OCI-LY3 (cell line): ENCODE data around the gene TRAF4.

ENCODE experiments used
- H2AFZ ChIP-seq: fragments of 200-600, 300-600 bp; shearing (Covaris generic); 2 replicates; pipeline ENCODE4 v1.6.0; 2014; ENCODE audit warnings: antibody characterized with exemption, low read depth, low read length
- H3K27ac ChIP-seq: fragments of 200-600, 300-600 bp; sonication (generic); 2 replicates; pipeline ENCODE4 v1.5.1; 2014; ENCODE audit warnings: mild to moderate bottlenecking, low read length, moderate library complexity, mixed read lengths
- H3K27me3 ChIP-seq: fragments of 200-600, 300-600 bp; sonication (generic); 2 replicates; pipeline ENCODE4 v1.6.1; 2014; ENCODE audit warnings: low read depth, low read length, mixed read lengths
- H3K36me3 ChIP-seq: fragments of 200-600, 300-600 bp; sonication (generic); replicated peaks from 2 replicates; pipeline ENCODE3; 2014; ENCODE audit warnings: low read depth, low read length, mixed read lengths
- H3K4me1 ChIP-seq: fragments of 300-600, 200-600 bp; sonication (generic); 2 replicates; pipeline ENCODE4 v1.6.1; 2014; ENCODE audit warnings: low read length, mixed read lengths
- H3K4me2 ChIP-seq: fragments of 200-600, 300-600 bp; sonication (generic); 2 replicates; pipeline ENCODE4 v1.6.1; 2014; ENCODE audit warnings: low read length, mixed read lengths
- H3K4me3 ChIP-seq: fragments of 300-600, 200-600 bp; sonication (generic); 2 replicates; pipeline ENCODE4 v1.5.1; 2014; ENCODE audit warnings: antibody characterized with exemption, mild to moderate bottlenecking, low read length, moderate library complexity
- H3K79me2 ChIP-seq: fragments of 300-600, 200-600 bp; shearing (Covaris generic); 2 replicates; pipeline ENCODE4 v1.6.1; 2014; ENCODE audit warnings: mild to moderate bottlenecking, low read length, mixed read lengths
- H3K9ac ChIP-seq: fragments of 300-600, 200-600 bp; shearing (Covaris generic); 2 replicates; pipeline ENCODE4 v1.6.0; 2014; ENCODE audit warnings: mild to moderate bottlenecking, low read length, moderate library complexity
- H3K9me3 ChIP-seq: fragments of 200-600, 300-600 bp; shearing (Covaris generic); 2 replicates; pipeline ENCODE4 v1.6.1; 2014; ENCODE audit warnings: low read length, mixed read lengths; ENCODE audit not compliant: insufficient read depth
- H4K20me1 ChIP-seq: fragments of 200-600, 300-600 bp; sonication (generic); 2 replicates; pipeline ENCODE4 v1.6.1; 2016; ENCODE audit warnings: low read length, mixed read lengths; ENCODE audit not compliant: insufficient read depth
- CTCF ChIP-seq: fragments of 200-600, 300-600 bp; sonication (generic); IDR thresholded peaks from 2 replicates; pipeline ENCODE4 v1.5.1; 2014; ENCODE audit warnings: antibody characterized with exemption, low read length, low read depth
- EZH2phosphoT487 ChIP-seq: fragments of 200-600 bp; shearing (Covaris generic); IDR thresholded peaks from 2 replicates; pipeline ENCODE4 v1.6.1; 2018; ENCODE audit warnings: antibody characterized with exemption, mixed run types, low read depth

The TRAF4 gene

DNA sequence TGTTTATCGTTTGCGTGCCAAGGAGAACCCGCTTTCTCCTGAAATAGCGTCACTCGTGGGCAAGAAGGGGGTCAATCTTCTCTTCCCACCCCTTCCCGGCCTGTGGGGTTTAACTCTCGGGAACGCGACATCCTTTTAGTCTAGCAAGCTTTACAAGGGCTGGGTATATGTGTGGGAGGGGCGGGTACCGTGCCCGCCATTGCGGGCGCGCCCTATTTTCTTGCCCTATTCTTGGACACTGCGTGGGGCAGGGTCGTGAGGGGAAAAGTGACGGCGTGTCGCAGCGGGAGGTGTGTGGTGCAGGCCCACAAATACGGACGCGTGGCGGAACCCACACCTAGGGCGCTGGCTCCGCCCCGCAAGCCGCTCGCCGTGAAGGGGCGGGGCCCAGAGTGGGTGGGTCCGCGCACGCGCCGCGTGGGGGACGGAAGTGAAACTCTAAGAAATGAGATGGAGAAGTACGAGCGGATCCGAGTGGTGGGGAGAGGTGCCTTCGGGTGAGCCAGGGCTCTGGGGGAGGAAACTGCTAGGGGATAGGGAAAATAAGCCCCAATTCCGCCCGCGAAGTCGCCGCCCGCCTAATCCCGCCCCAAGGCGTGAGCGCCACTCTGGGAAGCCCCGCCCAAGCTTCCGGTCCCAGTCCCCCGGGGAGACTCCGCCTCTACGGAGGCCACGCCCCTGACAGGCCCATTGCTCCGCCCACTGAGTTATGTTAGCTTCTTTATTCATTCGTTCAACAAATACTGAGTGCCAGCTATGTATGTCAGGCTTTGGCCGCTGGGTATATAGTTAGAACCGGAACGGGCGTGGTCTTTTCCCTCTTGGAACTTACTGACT lies 15.2 kb upstream of the TRAF4 start, which contains the start of gene NEK8:
NEK8 (plus strand) TSS at position 425 of the 837 bp plus-strand sequence; CDS start at position 451, 26 bp downstream.
- Histone ChIP-seq H3K27ac (peak within 1 kb of the TSS; percentile 100), H3K9ac (peak within 1 kb of the TSS; percentile 100), H3K4me1 (peaks cover 47% of the 10 kb centered on the region), H4K20me1 (peaks cover 11% of the 10 kb centered on the region), H3K79me2 (peaks cover 27% of the 10 kb centered on the region), H3K36me3 (peaks cover 14% of the 10 kb centered on the region), H3K27me3 (no peaks in the 10 kb centered on the region), H3K9me3 (no peaks in the 10 kb centered on the region), H3K4me2 (peak within 1 kb of the TSS; percentile 100), H2AFZ (no peak within 1 kb of the TSS), H3K4me3 (peak within 1 kb of the TSS; percentile 93)
- TF ChIP-seq EZH2phosphoT487 = no peak
- TF ChIP-seq CTCF = no peak

DNA sequence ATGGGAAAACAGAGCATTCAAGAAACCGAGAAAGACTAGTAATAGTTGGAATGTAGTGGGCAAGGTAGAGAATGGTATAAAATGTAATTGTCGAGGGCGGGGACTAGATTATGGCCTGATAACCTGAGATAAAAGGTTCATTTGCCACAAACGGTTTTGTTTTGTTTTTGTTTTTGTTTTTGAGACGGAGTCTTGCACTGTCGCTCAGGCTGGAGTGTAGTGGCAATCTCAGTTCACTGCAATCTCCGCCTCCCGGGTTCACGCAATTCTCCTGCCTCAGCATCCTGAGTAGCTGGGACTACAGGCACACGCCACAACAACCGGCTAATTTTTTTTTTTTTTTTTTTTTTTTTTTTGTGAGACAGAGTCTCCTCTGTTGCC lies 13.9 kb upstream of the TRAF4 start:
- no peak overlapping the region for H2AFZ ChIP-seq
- TF ChIP-seq CTCF (no peak), EZH2phosphoT487 (no peak)
- H3K9ac ChIP-seq = no peak overlapping the region
- H3K27ac ChIP-seq = peak overlapping the region; percentile 100
- H3K36me3 ChIP-seq = peaks cover 16% of the 10 kb centered on the region
- H3K4me1 ChIP-seq = peaks cover 49% of the 10 kb centered on the region
- H3K9me3 ChIP-seq = no peaks in the 10 kb centered on the region
- H4K20me1 ChIP-seq = no peaks in the 10 kb centered on the region; the same call in 1 of the 2 replicates
- no peaks in the 10 kb centered on the region for H3K27me3 ChIP-seq
- peaks cover 14% of the 10 kb centered on the region for H3K79me2 ChIP-seq
- H3K4me3 ChIP-seq = no peak overlapping the region; the same call in 1 of the 2 replicates
- H3K4me2 ChIP-seq = no peak overlapping the region

GRCh38 chr17:28733346-28733745 lies 10.5 kb upstream of the TRAF4 start:
- H3K27ac ChIP-seq = peak overlapping the region; percentile 11; the same call in 1 of the 2 replicates
- peaks cover 54% of the 10 kb centered on the region for H3K4me1 ChIP-seq
- H3K9ac ChIP-seq = no peak overlapping the region
- peaks cover 24% of the 10 kb centered on the region for H3K36me3 ChIP-seq
- no peak overlapping the region for H3K4me2 ChIP-seq
- TF ChIP-seq EZH2phosphoT487 (no peak), CTCF (no peak)
- no peaks in the 10 kb centered on the region for H3K27me3 ChIP-seq
- H2AFZ ChIP-seq = no peak overlapping the region
- no peaks in the 10 kb centered on the region for H3K9me3 ChIP-seq
- H3K79me2 ChIP-seq = peaks cover 12% of the 10 kb centered on the region
- H4K20me1 ChIP-seq = no peaks in the 10 kb centered on the region
- H3K4me3 ChIP-seq = no peak overlapping the region

GRCh38 chr17:28734712-28735241 lies 9.0 kb upstream of the TRAF4 start:
- Histone ChIP-seq H3K79me2 (peaks cover 13% of the 10 kb centered on the region), H3K4me1 (peaks cover 58% of the 10 kb centered on the region), H3K27me3 (no peaks in the 10 kb centered on the region), H3K9ac (no peak overlapping the region), H4K20me1 (no peaks in the 10 kb centered on the region), H3K4me2 (no peak overlapping the region), H2AFZ (no peak overlapping the region), H3K36me3 (peaks cover 30% of the 10 kb centered on the region), H3K27ac (peak overlapping the region; percentile 28; the same call in 1 of the 2 replicates), H3K9me3 (no peaks in the 10 kb centered on the region), H3K4me3 (no peak overlapping the region)
- TF ChIP-seq EZH2phosphoT487 (no peak), CTCF (no peak)
